ENCODE results near the gene C1GALT1. TPM values are rescaled to one million over a fixed set of nuclear protein-coding genes. Genes with fewer than 3 reads are reported as not detected.

The C1GALT1 gene
- total and polyA plus RNA-seq, 9 of the 15 experiments (the other 6 are each of a cell fraction or from before 2014, with no cell fraction given) = 5.0 to 33.2 (median 24.1) TPM

DNA sequence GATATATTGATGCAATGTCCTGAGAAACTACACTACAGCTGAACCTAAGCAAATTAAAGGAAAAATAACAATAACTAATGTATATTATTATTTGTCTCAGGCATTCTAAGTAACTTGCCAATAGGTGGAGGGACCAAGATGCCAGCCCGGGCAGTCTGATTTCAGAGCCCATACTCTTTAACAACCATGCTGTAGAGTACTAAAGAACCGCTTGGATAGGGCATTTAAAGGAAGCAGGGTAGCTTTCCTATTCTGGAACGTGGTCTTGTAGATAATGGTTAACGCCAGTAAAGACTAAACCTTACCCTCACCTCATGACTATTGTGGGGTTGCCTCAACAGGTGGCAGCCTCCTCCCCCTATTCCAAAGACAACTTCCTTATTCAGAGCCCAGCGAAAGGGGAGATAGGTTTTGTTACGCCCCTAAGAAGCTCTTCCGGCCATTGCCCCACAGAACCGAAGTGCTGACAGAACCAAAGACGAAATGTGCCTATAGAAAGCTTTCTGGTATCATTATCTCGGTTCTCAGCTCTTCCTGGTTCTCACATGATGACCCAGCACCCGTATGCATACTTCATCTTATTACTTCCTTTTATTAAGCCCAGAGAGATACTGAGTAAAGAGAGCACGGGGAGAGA, 707 bp upstream of the C1GALT1 start (continued):
- TF ChIP-seq, protein P1, sequence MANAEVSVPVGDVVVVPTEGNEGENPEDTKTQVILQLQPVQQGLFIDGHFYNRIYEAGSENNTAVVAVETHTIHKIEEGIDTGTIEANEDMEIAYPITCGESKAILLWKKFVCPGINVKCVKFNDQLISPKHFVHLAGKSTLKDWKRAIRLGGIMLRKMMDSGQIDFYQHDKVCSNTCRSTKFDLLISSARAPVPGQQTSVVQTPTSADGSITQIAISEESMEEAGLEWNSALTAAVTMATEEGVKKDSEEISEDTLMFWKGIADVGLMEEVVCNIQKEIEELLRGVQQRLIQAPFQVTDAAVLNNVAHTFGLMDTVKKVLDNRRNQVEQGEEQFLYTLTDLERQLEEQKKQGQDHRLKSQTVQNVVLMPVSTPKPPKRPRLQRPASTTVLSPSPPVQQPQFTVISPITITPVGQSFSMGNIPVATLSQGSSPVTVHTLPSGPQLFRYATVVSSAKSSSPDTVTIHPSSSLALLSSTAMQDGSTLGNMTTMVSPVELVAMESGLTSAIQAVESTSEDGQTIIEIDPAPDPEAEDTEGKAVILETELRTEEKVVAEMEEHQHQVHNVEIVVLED (CRISPR knock-in tag; IDR thresholded peaks at IDR 0.05) = no peak

DNA sequence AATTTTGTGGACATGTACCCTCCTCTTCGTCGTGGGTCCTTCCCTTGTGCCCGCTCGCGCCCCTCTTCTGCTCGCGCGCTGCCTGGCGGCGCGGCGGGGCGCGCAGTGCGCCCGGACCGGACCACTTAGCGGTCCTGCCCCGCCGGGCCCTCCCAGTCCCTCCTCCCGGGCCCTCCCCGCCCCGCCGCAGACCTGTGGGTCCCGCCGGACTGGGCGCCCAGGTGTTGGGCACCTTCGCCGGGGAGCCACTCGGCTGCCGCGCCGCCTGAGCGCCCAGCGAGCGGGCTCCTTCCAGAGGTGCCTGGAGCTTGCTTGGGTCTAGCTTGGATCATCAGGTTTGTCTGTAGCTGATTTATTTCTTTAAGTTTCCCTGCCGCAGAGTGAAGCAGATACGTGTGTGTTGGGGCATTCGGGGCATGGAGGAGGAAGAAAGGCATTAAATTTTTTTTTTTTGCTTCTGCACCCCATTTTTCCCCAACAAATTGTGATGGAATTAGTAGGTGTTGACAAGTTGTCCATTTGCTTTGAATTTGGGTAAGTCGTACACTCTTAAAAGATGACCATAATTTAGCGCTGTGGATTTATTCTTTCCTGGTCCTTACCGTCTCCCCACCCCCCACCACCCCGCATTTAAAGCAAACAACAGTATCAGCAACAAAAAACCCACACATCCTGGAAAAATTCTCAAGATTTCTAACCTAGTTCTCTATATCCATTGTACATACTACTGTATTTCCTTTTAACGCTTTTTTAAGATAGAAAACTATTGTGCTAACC, 905 bp downstream of the C1GALT1 start:
- H2AFZ ChIP-seq (ENCODE audit: low read depth, low read length) = peak overlapping the region; percentile 94
- POLR2A ChIA-PET = interaction anchor here (0.6 to 1.4 kb wide), 3 partner anchors 15 to 27 kb away, joined by 3 to 4 read pairs (median 3); no protein-coding TSS in a partner anchor
- peak; percentile 45 to 57 (median 51) for DNase-seq (ENCODE audit: extremely low read depth in 1 of 4, low spot score in 3 of 4)
- H3K9me1 ChIP-seq (ENCODE audit: control insufficient read depth, insufficient read depth, low read length) = no peaks in the 10 kb centered on the region
- H3K27me3 ChIP-seq (ENCODE audit: control insufficient read depth in 2 of 2, insufficient read depth in 2 of 2, low read length in 2 of 2) = no peaks in the 10 kb centered on the region
- FAIRE-seq = no peak
- intact Hi-C loops (cut with micrococcal nuclease) = loop anchor here (2.0 to 10.0 kb wide), 3 partner anchors 188 to 239 kb away; no protein-coding TSS in a partner anchor
- CTCF ChIA-PET (ENCODE audit: low intra/inter-chr PET ratio) = no interaction called here
- no peaks in the 10 kb centered on the region for H4K20me1 ChIP-seq (replicated peaks; ENCODE audit: control insufficient read depth, insufficient read depth, low read length)
- WGBS (ENCODE audit: insufficient coverage, low coverage, missing lambda C conversion rate) = under 1% methylated on average over 29 of the region's 44 CpGs
- H3K9ac ChIP-seq (ENCODE audit: insufficient read depth in 1 of 2, low read depth in 2 of 2, low read length in 2 of 2) = peak overlapping the region; percentile 86 to 98
- H3K9me3 ChIP-seq (replicated peaks; ENCODE audit: control insufficient read depth, insufficient read depth, low read depth, low read length) = no peaks in the 10 kb centered on the region
- in situ Hi-C loops (cut with MboI) = no loop called here
- peak overlapping the region; percentile 88 for H3K27ac ChIP-seq (ENCODE audit: extremely low read depth, low read depth, low read length)
- BruUV-seq (replicated peaks) = no TSS peak
- H3K4me1 ChIP-seq (replicated peaks in 1 of 2; ENCODE audit: control insufficient read depth in 2 of 2, insufficient read depth in 2 of 2, low read length in 2 of 2) = peaks cover 7 to 11% of the 10 kb centered on the region in 2 experiments; a peak in 3 of 5 replicates
- H3K36me3 ChIP-seq (ENCODE audit: control insufficient read depth, insufficient read depth, low read length) = peaks cover 11% of the 10 kb centered on the region
- H3K4me2 ChIP-seq (ENCODE audit: insufficient read depth, low read length) = peak overlapping the region; percentile 88
- ATAC-seq = peak; percentile 67
- H3K79me2 ChIP-seq (ENCODE audit: control insufficient read depth, insufficient read depth, low read length) = peaks cover 47% of the 10 kb centered on the region
- H3K4me3 ChIP-seq = peak overlapping the region; percentile 87
- TF ChIP-seq ATF1 (CRISPR knock-in tag; IDR thresholded peaks at IDR 0.05) (no peak), ATF1 (tag; IDR thresholded peaks at IDR 0.05) (no peak), ZNF121 (CRISPR knock-in tag; conservative IDR thresholded peaks at IDR 0.05) (no peak), PML (IDR thresholded peaks at IDR 0.05; ENCODE audit: low read length) (no peak), ZBTB17 (CRISPR knock-in tag; IDR thresholded peaks at IDR 0.05) (no peak), HCFC1 (IDR thresholded peaks at IDR 0.05; ENCODE audit: low read depth, low read length) (no peak), HNRNPL (IDR thresholded peaks at IDR 0.05; ENCODE audit: low read depth, low read length) (0 out of 2 replicates have a peak, but pooled peaks have one; percentile 40), FIP1L1 (IDR thresholded peaks at IDR 0.05; ENCODE audit: low read depth, low read length, poor library complexity, severe bottlenecking) (peak; percentile 65), SMARCC2 (IDR thresholded peaks at IDR 0.05; ENCODE audit: low read depth) (no peak), PYGO2 (tag; IDR thresholded peaks at IDR 0.05) (no peak), ZC3H8 (IDR thresholded peaks at IDR 0.05) (no peak), HNRNPLL (IDR thresholded peaks at IDR 0.05; ENCODE audit: low read depth, low read length, poor library complexity, severe bottlenecking) (no peak), LARP7 (IDR thresholded peaks at IDR 0.05) (no peak), ZNF586 (CRISPR knock-in tag; conservative IDR thresholded peaks at IDR 0.05) (no peak), SMARCE1 (IDR thresholded peaks at IDR 0.05) (no peak), HDAC6 (IDR thresholded peaks at IDR 0.05; ENCODE audit: low read depth, low read length) (0 out of 2 replicates have a peak, but pooled peaks have one; percentile 60), STAG1 (CRISPR knock-in tag; IDR thresholded peaks at IDR 0.05; ENCODE audit: borderline replicate concordance) (no peak)
- TF ChIP-seq, protein P2, sequence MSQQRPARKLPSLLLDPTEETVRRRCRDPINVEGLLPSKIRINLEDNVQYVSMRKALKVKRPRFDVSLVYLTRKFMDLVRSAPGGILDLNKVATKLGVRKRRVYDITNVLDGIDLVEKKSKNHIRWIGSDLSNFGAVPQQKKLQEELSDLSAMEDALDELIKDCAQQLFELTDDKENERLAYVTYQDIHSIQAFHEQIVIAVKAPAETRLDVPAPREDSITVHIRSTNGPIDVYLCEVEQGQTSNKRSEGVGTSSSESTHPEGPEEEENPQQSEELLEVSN (IDR thresholded peaks at IDR 0.05; ENCODE audit: borderline replicate concordance in 1 of 2, extremely low read depth in 1 of 2, insufficient read depth in 1 of 2, insufficient read length in 1 of 2, low read depth in 1 of 2, low read length in 1 of 2, poor library complexity in 1 of 2, severe bottlenecking in 1 of 2) = peak in 1 of 2 experiments; percentile 23

All from K562 (cell line).